ENCODE results near the gene FSD1L.

The FSD1L gene

DNA sequence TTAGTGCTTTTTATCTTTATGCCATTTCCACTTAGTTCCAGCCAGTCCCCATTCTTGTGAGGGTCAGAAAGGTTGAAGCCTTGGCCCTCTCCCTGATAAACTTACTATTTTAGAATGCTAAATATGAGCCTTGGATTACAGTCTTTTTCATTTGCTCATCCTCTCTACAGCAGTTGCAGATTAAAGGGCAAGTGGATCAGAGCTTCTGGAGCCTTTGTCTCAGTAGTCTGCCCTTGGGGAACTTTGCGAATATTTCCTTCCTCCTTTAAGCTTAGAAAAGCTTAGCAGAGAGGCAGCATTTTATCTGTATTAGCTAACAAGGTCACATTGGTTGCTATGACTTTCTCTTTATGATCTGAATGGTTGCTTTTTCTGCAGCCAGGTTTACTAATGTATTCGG, 11.5 kb downstream of the FSD1L start:
- TF ChIP-seq, protein P1, sequence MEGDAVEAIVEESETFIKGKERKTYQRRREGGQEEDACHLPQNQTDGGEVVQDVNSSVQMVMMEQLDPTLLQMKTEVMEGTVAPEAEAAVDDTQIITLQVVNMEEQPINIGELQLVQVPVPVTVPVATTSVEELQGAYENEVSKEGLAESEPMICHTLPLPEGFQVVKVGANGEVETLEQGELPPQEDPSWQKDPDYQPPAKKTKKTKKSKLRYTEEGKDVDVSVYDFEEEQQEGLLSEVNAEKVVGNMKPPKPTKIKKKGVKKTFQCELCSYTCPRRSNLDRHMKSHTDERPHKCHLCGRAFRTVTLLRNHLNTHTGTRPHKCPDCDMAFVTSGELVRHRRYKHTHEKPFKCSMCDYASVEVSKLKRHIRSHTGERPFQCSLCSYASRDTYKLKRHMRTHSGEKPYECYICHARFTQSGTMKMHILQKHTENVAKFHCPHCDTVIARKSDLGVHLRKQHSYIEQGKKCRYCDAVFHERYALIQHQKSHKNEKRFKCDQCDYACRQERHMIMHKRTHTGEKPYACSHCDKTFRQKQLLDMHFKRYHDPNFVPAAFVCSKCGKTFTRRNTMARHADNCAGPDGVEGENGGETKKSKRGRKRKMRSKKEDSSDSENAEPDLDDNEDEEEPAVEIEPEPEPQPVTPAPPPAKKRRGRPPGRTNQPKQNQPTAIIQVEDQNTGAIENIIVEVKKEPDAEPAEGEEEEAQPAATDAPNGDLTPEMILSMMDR (IDR thresholded peaks at IDR 0.05; ENCODE audit: extremely low read depth, missing control alignments), result no peak
- no peak for DNase-seq (ENCODE audit: low spot score)

DNA sequence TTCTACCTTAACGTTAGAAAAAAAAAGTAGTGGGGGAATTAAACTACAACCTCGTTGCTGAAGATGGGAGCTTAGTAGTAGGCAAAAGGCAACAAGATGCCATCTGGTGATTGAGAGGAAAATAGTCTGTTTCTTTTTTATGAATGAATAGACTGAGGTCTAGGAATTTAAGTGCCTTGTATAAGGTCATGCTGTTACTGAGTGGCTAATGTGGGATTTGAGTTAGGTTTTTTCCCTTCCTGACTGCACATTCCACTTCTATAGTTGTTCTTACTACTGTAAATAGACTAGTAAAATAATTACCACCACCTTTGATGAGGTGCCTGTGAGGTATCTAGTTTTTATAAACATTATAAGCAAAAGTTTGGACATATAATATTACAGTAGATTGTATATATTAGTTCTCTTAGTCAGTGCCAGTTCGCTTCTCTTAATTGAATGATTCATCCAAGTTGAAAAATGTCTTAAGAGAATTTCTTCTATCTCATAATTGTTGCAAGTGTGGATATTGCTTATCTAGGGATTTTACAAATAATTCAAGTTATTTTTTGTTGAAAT, 19.1 kb downstream of the FSD1L start:
- DNase-seq (ENCODE audit: low spot score), result no peak
- TF ChIP-seq, protein P1 (IDR thresholded peaks at IDR 0.05; ENCODE audit: extremely low read depth, missing control alignments), result no peak

DNA sequence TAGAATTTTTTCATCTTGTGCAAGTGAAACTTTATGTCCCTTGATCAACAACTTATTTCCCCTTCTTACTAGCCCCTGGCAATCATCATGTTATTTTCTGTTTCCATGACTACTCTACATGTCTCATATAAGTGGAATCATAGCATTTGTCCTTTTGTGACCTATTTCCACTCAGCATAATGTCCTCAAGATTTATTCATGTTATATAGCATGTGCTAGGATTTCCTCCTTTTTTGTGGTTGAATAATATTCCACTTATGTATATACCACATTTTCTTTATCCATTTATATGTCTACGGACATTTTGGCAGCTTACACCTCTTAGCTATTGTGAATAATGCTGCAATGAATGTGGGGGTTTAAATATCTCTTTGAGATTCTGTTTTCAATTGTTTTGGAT, 21.0 kb downstream of the FSD1L start:
- no peak for DNase-seq (ENCODE audit: low spot score)
- TF ChIP-seq, protein P1 (IDR thresholded peaks at IDR 0.05; ENCODE audit: extremely low read depth, missing control alignments), result no peak

DNA sequence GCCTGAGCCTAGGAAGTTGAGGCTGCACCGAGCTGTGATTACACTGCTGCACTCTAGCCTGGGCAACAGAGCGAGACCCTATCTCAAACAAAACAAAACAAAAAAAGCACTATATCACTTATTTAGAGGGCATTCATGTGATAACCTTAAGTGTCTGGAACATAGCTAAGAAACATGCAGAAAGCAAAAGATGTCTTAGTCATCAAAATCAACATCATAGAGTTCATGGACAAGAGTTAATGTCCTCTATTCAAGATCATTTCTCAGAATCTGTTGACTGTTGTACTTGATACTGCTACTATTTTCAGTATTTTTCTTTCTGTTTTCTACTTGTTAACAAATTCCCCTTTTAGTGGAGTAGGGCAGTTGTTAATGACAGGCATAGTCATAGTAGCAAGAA, 25.4 kb downstream of the FSD1L start:
- no peak for DNase-seq (ENCODE audit: low spot score)
- TF ChIP-seq, protein P1 (IDR thresholded peaks at IDR 0.05; ENCODE audit: extremely low read depth, missing control alignments), result no peak

DNA sequence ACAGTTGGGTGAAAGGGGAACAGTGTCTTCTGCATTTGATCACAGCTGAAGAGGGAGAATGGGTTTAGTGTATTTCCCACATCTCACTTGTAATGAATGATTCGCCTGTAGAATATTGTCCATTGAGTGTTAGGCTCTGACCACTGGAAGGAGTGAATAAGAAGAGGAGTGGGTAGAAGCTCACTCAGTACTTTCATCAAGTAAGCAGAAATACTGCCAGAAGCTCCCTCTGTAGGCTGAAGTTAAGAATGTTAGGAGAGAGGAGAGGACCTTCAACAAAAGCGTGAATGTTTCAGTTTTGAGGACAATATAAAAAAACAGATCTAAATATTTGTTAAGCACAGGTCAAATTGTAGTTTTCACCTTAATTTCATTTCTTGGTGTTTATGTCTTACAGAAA, 27.5 kb downstream of the FSD1L start:
- TF ChIP-seq, protein P1 (IDR thresholded peaks at IDR 0.05; ENCODE audit: extremely low read depth, missing control alignments), result no peak
- no peak for DNase-seq (ENCODE audit: low spot score)

DNA sequence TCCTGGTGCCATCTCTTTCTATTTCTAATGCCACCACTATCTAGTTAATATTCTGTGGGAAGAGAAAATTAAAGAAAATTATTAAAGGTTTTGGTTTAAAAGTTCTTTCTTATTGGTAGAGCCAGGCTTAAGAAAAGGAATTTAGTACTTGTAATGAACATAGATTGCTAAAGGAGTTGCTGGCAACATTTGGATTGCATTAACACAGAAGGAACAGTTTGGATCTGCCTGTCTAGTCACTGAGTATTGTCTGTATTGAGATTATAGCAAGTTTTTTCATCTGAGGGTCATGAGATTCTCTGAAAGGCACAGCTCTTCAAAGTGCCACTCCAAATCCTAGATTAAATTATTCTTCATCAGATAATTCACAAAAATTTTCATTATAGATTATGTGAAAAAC, 32.0 kb downstream of the FSD1L start:
- TF ChIP-seq, protein P1 (IDR thresholded peaks at IDR 0.05; ENCODE audit: extremely low read depth, missing control alignments), result no peak
- DNase-seq (ENCODE audit: low spot score), result no peak

DNA sequence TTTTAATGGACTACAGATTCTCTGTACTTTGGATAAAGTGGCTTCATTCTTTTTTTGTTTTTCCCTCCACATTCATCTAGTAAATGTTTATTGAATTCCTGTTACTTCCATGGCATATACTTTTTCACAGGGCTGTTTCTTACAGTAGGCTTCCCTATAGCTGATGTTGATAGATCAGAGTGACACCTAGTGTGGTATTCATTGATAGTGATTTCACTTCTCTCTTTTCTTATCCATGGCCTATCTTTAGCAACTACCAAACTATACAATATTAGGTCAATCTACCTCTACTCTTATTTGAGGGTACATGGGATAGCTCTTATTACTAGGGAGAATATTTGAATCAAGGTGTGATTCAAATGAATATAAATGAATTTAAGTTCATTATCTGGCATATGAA, 35.8 kb downstream of the FSD1L start:
- TF ChIP-seq, protein P1 (IDR thresholded peaks at IDR 0.05; ENCODE audit: extremely low read depth, missing control alignments), result no peak
- no peak for DNase-seq (ENCODE audit: low spot score)

All from GM20000 (cell line).